GM12873 (cell line): ENCODE data around the gene VASH2.
A peak's percentile ranks its signal among the peaks of the same experiment; 100 is the strongest.

Source experiments
- CTCF ChIP-seq: IDR thresholded peaks from 2 replicates; pipeline ENCODE4 v1.5.1; 2012; ENCODE audit warnings: low read depth, mild to moderate bottlenecking, moderate library complexity, low read length, control low read depth; ENCODE audit not compliant: insufficient read depth; ENCODE audit errors: missing control alignments

Gene VASH2

GRCh38 chr1:212915245-212916091, 34.9 kb upstream of the VASH2 start:
- TF ChIP-seq CTCF = peak; percentile 40

GRCh38 chr1:212916481-212917133, 33.7 kb upstream of the VASH2 start:
- no peak for TF ChIP-seq CTCF

GRCh38 chr1:212917134-212917485, 33.2 kb upstream of the VASH2 start:
- no peak for TF ChIP-seq CTCF

GRCh38 chr1:212917858-212918257, 32.5 kb upstream of the VASH2 start:
- no peak for TF ChIP-seq CTCF

GRCh38 chr1:212918824-212919223, 31.5 kb upstream of the VASH2 start:
- no peak for TF ChIP-seq CTCF

- no peak for TF ChIP-seq CTCF
Observed at GRCh38 chr1:212920246-212920645, 30.1 kb upstream of the VASH2 start.

- peak; percentile 79 for TF ChIP-seq CTCF
Observed at GRCh38 chr1:212920896-212921295, 29.4 kb upstream of the VASH2 start.
